CD4-positive, alpha-beta T cell (primary cell): ENCODE results near the gene PLAC9. TPM values are rescaled to one million over a fixed set of nuclear protein-coding genes. Genes with fewer than 3 reads are reported as not detected.

Source experiments
- ATAC-seq: fragments of 200-7000 bp; cut with Tn5 transposase; one replicate; pipeline ENCODE4 v1.10.0; 2022; ENCODE audit warnings: mild to moderate bottlenecking; ENCODE audit not compliant: poor library complexity
- CTCF ChIA-PET: fragments of 350-600 bp; sonication (Branson Sonifier 250); formaldehyde crosslinking; loops from one replicate; lab custom pipeline; 2021; ENCODE audit warnings: antibody characterized with exemption, inconsistent platforms; lab: Charles Lee
- POLR2A ChIA-PET: fragments of 350-600 bp; sonication (Branson Sonifier 250); formaldehyde crosslinking; loops from one replicate; lab custom pipeline; 2021; ENCODE audit warnings: antibody characterized with exemption, inconsistent platforms; lab: Charles Lee
- DNase-seq, 14 experiments: peaks; one replicate each; pipeline ENCODE4 v3.0.0-alpha.2; 2013 to 2020; ENCODE audit warnings: mixed read lengths in 2 of 14
- H3K27ac ChIP-seq, 2 donors: one replicate each; pipeline versions ENCODE4 v1.5.1 to v1.7.0; 2013; ENCODE audit warnings: low read length in 2 of 2, low read depth in 1 of 2, mild to moderate bottlenecking in 1 of 2
- H3K27me3 ChIP-seq, 2 experiments: 1 replicate in 1 of 2; 2 replicates in 1 of 2; pipeline versions ENCODE4 v1.6.1 to v1.7.0; 2013; ENCODE audit warnings: low read length in 2 of 2, control low read depth in 1 of 2, mild to moderate bottlenecking in 1 of 2, moderate library complexity in 1 of 2; ENCODE audit not compliant: insufficient read depth in 2 of 2, control insufficient read depth in 1 of 2
- H3K36me3 ChIP-seq: one replicate; pipeline ENCODE4 v1.6.1; 2013; ENCODE audit warnings: low read length, control low read depth; ENCODE audit not compliant: insufficient read depth
- H3K4me1 ChIP-seq: one replicate; pipeline ENCODE4 v1.6.1; 2013; ENCODE audit warnings: low read length, control low read depth; ENCODE audit not compliant: insufficient read depth
- H3K4me3 ChIP-seq: one replicate; pipeline ENCODE4 v1.5.1; 2013; ENCODE audit warnings: mild to moderate bottlenecking, low read length, moderate library complexity
- H3K9me3 ChIP-seq, 2 experiments: 1 replicate in 1 of 2; 2 replicates in 1 of 2; pipeline versions ENCODE4 v1.6.1 to v1.7.0; 2013; ENCODE audit warnings: low read length in 2 of 2, mild to moderate bottlenecking in 2 of 2, control low read depth in 1 of 2, moderate library complexity in 1 of 2; ENCODE audit not compliant: control insufficient read depth in 1 of 2, insufficient read depth in 1 of 2
- H3K27ac Mint-ChIP-seq: one replicate; pipeline ENCODE4 v1.8.0; 2020; ENCODE audit warnings: mixed read lengths
- H3K27me3 Mint-ChIP-seq: one replicate; pipeline ENCODE4 v1.8.0; 2021; ENCODE audit warnings: mixed read lengths
- H3K36me3 Mint-ChIP-seq: one replicate; pipeline ENCODE4 v1.8.0; 2021; ENCODE audit warnings: low read depth, mixed read lengths
- H3K4me1 Mint-ChIP-seq: one replicate; pipeline ENCODE4 v1.8.0; 2021; ENCODE audit warnings: low read depth, mixed read lengths
- H3K4me3 Mint-ChIP-seq: one replicate; pipeline ENCODE4 v1.8.0; 2020; ENCODE audit warnings: mild to moderate bottlenecking, mixed read lengths
- H3K9me3 Mint-ChIP-seq: one replicate; pipeline ENCODE4 v1.8.0; 2020; ENCODE audit warnings: mixed read lengths
- intact Hi-C, 2 experiments: fragments of 100-400 bp; cut with DNase I in 1 of 2; cut with micrococcal nuclease in 1 of 2; formaldehyde crosslinking; loops; one replicate each; pipeline versions ENCODE4 v1.15.1 to v1.9.0; 2023 to 2025; cut with DNase I, micrococcal nuclease
- total RNA-seq, 174 experiments: library from RNA in 2 of 174; stranded (reverse) in 2 of 174; gene quantifications; one replicate each; pipeline ENCODE4 v1.2.3 and lab custom pipeline; 2021 to 2026
- TF ChIP-seq, protein P1 (sequence below): fragments of 200-600 bp; IDR thresholded peaks from one replicate; pipeline ENCODE4 v1.8.0; 2022; ENCODE audit warnings: antibody characterized with exemption, mild to moderate bottlenecking

The PLAC9 gene
- total RNA-seq, 2 experiments from 2014 or later = not detected

DNA sequence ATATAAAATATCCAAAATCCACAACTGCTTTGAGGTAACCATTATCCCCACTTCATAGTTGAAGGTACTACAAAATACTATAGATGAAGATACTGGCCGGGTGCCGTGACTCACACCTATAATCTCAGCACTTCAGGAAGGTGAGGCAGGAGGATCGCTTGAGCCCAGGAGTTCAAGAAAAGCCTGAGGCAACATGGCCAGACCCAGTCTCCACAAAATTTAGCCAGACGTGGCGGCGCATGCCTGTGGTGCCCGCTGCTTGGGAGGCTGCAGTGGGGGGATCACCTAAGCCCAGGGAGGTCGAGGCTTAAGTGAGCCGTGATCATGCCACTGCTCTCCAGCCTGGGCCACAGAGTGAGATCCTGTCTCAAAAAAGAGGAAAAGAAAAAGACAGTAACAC is 32.4 kb upstream of the PLAC9 start:
- H3K36me3 Mint-ChIP-seq = no peaks in the 10 kb centered on the region

DNA sequence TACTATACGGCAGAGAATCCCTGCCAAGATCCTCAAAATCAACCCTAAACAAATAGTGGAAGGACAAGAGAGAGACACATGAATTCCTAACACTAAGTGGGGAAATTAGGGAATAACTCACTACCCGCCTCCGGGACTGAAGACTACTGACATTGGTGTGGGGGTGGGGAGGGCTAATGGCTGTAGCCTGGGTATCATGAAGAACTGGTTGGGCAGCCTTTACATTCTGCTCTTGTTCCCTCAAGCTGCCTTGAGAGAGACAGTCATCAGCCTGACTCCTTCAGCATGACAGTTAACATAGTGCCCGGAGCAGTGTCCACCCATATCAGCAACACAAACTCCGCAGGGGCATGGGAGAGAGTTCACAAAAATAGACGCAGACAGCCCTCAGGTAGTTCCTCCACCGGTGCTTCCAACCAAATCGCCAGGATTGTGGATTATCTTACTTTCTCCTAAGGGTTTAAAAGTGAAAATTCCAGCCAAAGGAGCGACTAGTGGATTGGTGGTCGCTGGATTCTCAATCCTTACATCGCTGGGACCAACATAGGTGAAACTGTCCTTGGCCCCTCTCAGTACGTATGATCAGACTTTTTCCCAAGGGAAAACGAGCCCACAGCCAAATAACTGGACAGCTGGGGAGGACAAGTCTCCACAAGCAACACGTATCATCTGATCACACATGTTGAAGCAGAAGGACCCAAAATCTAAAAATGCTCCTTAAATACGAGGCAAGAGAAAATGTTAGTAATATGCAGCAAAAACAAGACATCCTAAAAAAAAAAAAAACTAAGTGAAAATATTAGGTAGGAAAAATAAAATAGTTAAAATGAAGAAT is 31.5 kb upstream of the PLAC9 start:
- H3K4me3 Mint-ChIP-seq = no peak overlapping the region

More for the DNA sequence above, 32.4 kb upstream of the PLAC9 start:
- POLR2A ChIA-PET = no interaction called here
- no peak overlapping the region for H3K27ac Mint-ChIP-seq
- DNase-seq (no peak), ATAC-seq (no peak)
- H3K4me1 ChIP-seq = peaks cover 12% of the 10 kb centered on the region
- CTCF ChIA-PET = no interaction called here
- TF ChIP-seq, protein P1, sequence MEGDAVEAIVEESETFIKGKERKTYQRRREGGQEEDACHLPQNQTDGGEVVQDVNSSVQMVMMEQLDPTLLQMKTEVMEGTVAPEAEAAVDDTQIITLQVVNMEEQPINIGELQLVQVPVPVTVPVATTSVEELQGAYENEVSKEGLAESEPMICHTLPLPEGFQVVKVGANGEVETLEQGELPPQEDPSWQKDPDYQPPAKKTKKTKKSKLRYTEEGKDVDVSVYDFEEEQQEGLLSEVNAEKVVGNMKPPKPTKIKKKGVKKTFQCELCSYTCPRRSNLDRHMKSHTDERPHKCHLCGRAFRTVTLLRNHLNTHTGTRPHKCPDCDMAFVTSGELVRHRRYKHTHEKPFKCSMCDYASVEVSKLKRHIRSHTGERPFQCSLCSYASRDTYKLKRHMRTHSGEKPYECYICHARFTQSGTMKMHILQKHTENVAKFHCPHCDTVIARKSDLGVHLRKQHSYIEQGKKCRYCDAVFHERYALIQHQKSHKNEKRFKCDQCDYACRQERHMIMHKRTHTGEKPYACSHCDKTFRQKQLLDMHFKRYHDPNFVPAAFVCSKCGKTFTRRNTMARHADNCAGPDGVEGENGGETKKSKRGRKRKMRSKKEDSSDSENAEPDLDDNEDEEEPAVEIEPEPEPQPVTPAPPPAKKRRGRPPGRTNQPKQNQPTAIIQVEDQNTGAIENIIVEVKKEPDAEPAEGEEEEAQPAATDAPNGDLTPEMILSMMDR = no peak
- H3K4me3 Mint-ChIP-seq = no peak overlapping the region
- no peak overlapping the region for H3K4me3 ChIP-seq
- no peaks in the 10 kb centered on the region for H3K9me3 ChIP-seq
- H3K27ac ChIP-seq = no peak overlapping the region
- peaks cover 18% of the 10 kb centered on the region for H3K4me1 Mint-ChIP-seq
- H3K27me3 Mint-ChIP-seq = peaks cover 5% of the 10 kb centered on the region
- intact Hi-C loops = no loop called here
- H3K27me3 ChIP-seq = no peaks in the 10 kb centered on the region
- H3K9me3 Mint-ChIP-seq = no peaks in the 10 kb centered on the region
- H3K36me3 ChIP-seq = no peaks in the 10 kb centered on the region

DNA sequence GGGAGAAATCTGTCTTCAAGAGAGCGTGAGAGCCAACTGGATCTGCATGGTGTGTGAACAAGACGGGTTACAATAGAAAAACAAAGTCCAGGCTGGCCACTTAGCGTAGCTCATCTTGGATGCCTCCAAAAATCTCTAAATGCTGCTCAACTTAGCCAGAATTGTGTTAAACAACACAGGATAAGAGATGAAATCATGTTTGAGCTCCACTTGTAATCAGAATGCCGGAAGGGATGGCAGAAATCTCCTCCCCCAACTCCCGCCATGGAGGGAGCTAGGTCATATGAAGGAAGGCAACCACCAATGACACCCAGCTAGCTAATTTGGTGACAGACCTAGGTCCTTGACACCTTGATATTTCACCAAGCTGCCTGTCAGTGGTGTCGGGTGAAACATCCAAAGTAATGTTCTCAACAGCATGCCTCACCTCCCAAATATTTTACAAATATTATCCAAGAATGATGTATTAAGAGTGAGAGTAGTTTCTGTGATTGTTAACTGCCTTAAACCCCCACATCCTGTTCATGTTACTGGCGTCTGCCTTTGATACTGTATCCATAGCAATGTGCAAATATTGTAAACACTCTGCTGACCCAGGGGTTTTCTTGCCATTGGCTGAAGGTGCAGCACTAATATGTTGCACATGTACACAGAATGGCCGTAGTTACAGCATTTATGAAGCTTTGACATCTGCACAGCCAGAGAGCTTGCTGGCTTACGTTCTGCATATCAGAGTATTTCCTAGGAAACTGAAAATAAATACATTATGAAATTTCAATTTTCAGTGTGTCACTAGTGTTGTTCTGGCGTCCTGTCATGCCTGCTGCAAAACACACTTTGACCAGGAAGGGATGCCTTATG is 28.2 kb upstream of the PLAC9 start:
- Histone ChIP-seq H3K27me3 (no peaks in the 10 kb centered on the region), H3K9me3 (peaks cover 11 to 12% of the 10 kb centered on the region in 2 experiments), H3K4me3 (no peak overlapping the region), H3K4me1 (peaks cover 12% of the 10 kb centered on the region), H3K36me3 (no peaks in the 10 kb centered on the region), H3K27ac (no peak overlapping the region)
- peak in 5 of 14 experiments; percentile 2 to 67 (median 49) for DNase-seq
- no peak overlapping the region for H3K4me3 Mint-ChIP-seq
- H3K27ac Mint-ChIP-seq = peak overlapping the region; percentile 68
- TF ChIP-seq, protein P1 = no peak
- peaks cover 7% of the 10 kb centered on the region for H3K9me3 Mint-ChIP-seq
- H3K4me1 Mint-ChIP-seq = peaks cover 18% of the 10 kb centered on the region
- CTCF ChIA-PET = interaction anchor here (1.4 kb wide), 1 partner anchor 39 kb away, joined by 3 read pairs; no protein-coding TSS in a partner anchor
- H3K36me3 Mint-ChIP-seq = no peaks in the 10 kb centered on the region
- H3K27me3 Mint-ChIP-seq = no peaks in the 10 kb centered on the region
- intact Hi-C loops = no loop called here
- ATAC-seq = peak; percentile 85
- POLR2A ChIA-PET = no interaction called here

More for the DNA sequence above, 31.5 kb upstream of the PLAC9 start:
- intact Hi-C loops = no loop called here
- peaks cover 12% of the 10 kb centered on the region for H3K4me1 ChIP-seq
- no peaks in the 10 kb centered on the region for H3K9me3 Mint-ChIP-seq
- no peaks in the 10 kb centered on the region for H3K27me3 ChIP-seq
- H3K27me3 Mint-ChIP-seq = peaks cover 5% of the 10 kb centered on the region
- POLR2A ChIA-PET = no interaction called here
- H3K4me3 ChIP-seq = no peak overlapping the region
- ATAC-seq = no peak
- no peak overlapping the region for H3K27ac ChIP-seq
- no peaks in the 10 kb centered on the region for H3K36me3 ChIP-seq
- peaks cover 18% of the 10 kb centered on the region for H3K4me1 Mint-ChIP-seq
- H3K9me3 ChIP-seq = no peaks in the 10 kb centered on the region
- H3K36me3 Mint-ChIP-seq = no peaks in the 10 kb centered on the region
- DNase-seq = no peak
- CTCF ChIA-PET = no interaction called here
- TF ChIP-seq, protein P1 = no peak
- no peak overlapping the region for H3K27ac Mint-ChIP-seq
